Osteocyte (in vitro differentiated cells): ENCODE results near the gene PALM3. TPM values are rescaled to one million over a fixed set of nuclear protein-coding genes. Genes with fewer than 3 reads are reported as not detected.

Experiments
- DNase-seq: peaks from one replicate; pipeline ENCODE4 v3.0.0; 2021; ENCODE audit warnings: mixed read lengths; ENCODE audit not compliant: unreplicated experiment; ENCODE audit errors: extremely low spot score
- H3K27ac Mint-ChIP-seq: one replicate; pipeline ENCODE4 v1.8.0; 2021; ENCODE audit warnings: mild to moderate bottlenecking, mixed read lengths; ENCODE audit not compliant: unreplicated experiment
- H3K27me3 Mint-ChIP-seq: one replicate; pipeline ENCODE4 v1.8.0; 2021; ENCODE audit warnings: mixed read lengths; ENCODE audit not compliant: unreplicated experiment
- H3K36me3 Mint-ChIP-seq: one replicate; pipeline ENCODE4 v1.8.0; 2021; ENCODE audit warnings: mixed read lengths; ENCODE audit not compliant: unreplicated experiment
- H3K4me1 Mint-ChIP-seq: one replicate; pipeline ENCODE4 v1.8.0; 2021; ENCODE audit warnings: mixed read lengths; ENCODE audit not compliant: unreplicated experiment
- H3K4me3 Mint-ChIP-seq: one replicate; pipeline ENCODE4 v1.8.0; 2021; ENCODE audit warnings: mild to moderate bottlenecking, moderate library complexity, mixed read lengths; ENCODE audit not compliant: unreplicated experiment
- H3K9me3 Mint-ChIP-seq: one replicate; pipeline ENCODE4 v1.8.0; 2021; ENCODE audit warnings: mixed read lengths; ENCODE audit not compliant: unreplicated experiment
- CTCF ChIP-seq: fragments of 200-600 bp; sonication (generic); IDR thresholded peaks from 2 replicates; pipeline ENCODE4 v1.5.0; 2021; ENCODE audit warnings: antibody characterized with exemption, mild to moderate bottlenecking, moderate library complexity
- total RNA-seq: library from RNA; stranded (reverse); gene quantifications from 2 replicates; pipeline ENCODE4 v1.2.1, GENCODE V29; 2021

PALM3 gene
- total RNA-seq, 1 donor from 2014 or later = 0.30 TPM

GRCh38 chr19:14063105-14063504 is 1.2 kb upstream of the PALM3 start:
- no peak for DNase-seq
- no peaks in the 10 kb centered on the region for H3K9me3 Mint-ChIP-seq
- no peaks in the 10 kb centered on the region for H3K36me3 Mint-ChIP-seq
- H3K4me1 Mint-ChIP-seq = peaks cover 4% of the 10 kb centered on the region
- H3K4me3 Mint-ChIP-seq = no peak overlapping the region
- no peak overlapping the region for H3K27ac Mint-ChIP-seq
- no peak for TF ChIP-seq CTCF
- peaks cover 22% of the 10 kb centered on the region for H3K27me3 Mint-ChIP-seq

DNA sequence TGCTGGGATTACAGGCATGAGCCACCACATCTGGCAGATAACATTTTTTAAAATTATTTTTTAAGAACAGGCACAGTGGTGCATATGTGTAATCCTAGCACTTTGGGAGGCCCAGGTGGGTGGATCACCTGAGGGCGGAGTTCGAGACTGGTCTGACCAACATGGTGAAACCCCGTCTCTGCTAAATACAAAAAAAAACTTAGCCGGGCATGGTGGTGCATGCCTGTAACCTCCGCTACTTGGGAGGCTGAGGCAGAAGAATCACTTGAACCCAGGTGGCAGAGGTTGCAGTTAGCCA is 631 bp upstream of the PALM3 start:
- Mint-ChIP-seq H3K4me3 (no peak overlapping the region), H3K9me3 (no peaks in the 10 kb centered on the region), H3K27me3 (peaks cover 22% of the 10 kb centered on the region), H3K27ac (no peak overlapping the region), H3K36me3 (no peaks in the 10 kb centered on the region), H3K4me1 (peaks cover 9% of the 10 kb centered on the region)
- DNase-seq = no peak
- TF ChIP-seq CTCF = no peak

- Mint-ChIP-seq H3K4me3 (no peak overlapping the region), H3K27ac (no peak overlapping the region), H3K36me3 (no peaks in the 10 kb centered on the region), H3K27me3 (peaks cover 17% of the 10 kb centered on the region), H3K4me1 (peaks cover 12% of the 10 kb centered on the region), H3K9me3 (no peaks in the 10 kb centered on the region)
- no peak for DNase-seq
- no peak for TF ChIP-seq CTCF
Measured at GRCh38 chr19:14061081-14061749, 661 bp downstream of the PALM3 start.

DNA sequence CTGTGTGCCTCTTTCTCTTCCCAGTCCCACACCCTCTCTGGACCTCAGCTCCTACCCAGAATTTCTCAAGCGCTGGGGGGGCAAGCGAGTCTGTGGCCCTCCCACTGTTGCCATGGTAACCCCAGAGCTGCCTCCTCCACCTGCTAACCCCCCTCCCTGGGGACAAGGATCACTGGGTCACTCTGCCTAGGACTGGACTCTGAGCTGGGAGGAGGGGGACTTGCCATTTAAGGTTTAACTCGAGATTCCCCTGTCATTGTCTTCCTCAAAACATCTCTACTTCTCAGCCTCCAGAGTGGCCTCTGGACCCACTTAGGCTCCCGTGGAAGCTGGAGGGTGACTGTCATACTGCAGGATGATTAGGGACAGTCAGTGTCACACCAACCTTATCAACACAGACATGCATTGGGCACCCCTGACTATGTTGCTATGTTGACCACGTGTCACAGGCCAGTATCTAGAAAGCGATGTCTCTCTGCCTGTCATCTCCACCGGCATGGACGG is 2.2 kb downstream of the PALM3 start:
- no peak overlapping the region for H3K4me3 Mint-ChIP-seq
- H3K36me3 Mint-ChIP-seq = no peaks in the 10 kb centered on the region
- H3K9me3 Mint-ChIP-seq = no peaks in the 10 kb centered on the region
- TF ChIP-seq CTCF = no peak
- peaks cover 15% of the 10 kb centered on the region for H3K27me3 Mint-ChIP-seq
- H3K27ac Mint-ChIP-seq = no peak overlapping the region
- no peak for DNase-seq
- peaks cover 12% of the 10 kb centered on the region for H3K4me1 Mint-ChIP-seq

- Mint-ChIP-seq H3K9me3 (no peaks in the 10 kb centered on the region), H3K4me3 (peak overlapping the region; percentile 26), H3K27ac (no peak overlapping the region), H3K36me3 (no peaks in the 10 kb centered on the region), H3K4me1 (peaks cover 12% of the 10 kb centered on the region), H3K27me3 (peaks cover 15% of the 10 kb centered on the region)
- TF ChIP-seq CTCF = peak; percentile 63
- DNase-seq = no peak
Measured at GRCh38 chr19:14059093-14059480, 2.8 kb downstream of the PALM3 start.
